HTERT RPE-1 (cell line): ENCODE results near the gene DPY30.
"Not testable (repeated sequence)": the region's sequence is repeated elsewhere in the genome, so short reads cannot be mapped to it uniquely, and the experiment has no call there.

Source experiments
- in situ Hi-C: fragments of 300-500 bp; cut with MboI; formaldehyde crosslinking; loops from 4 replicates; pipeline ENCODE4 v1.14.3; 2020; ENCODE audit warnings: low sequenced_read_pairs

DPY30 gene

DNA sequence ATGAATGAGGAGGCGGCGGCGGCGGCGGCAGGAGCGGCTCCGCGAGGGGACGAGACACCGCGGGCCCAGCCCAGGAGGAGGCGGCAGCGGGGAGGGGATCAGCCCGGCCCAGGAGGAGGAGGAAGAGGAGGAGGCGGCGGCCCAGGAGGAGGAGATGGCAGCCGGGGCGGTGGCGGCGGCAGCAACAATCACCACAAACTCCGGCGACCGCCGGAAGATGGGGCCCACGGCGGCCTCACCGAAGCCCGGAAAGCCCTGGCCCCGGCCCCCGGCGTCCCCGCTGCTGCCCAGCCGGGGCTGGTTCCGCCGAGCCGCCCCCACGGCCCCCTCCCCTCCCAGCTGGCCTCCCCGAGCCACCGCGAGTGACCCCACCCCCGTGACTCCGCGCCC is 29.3 kb downstream of the DPY30 start:
- in situ Hi-C loops, result not testable (repeated sequence)

DNA sequence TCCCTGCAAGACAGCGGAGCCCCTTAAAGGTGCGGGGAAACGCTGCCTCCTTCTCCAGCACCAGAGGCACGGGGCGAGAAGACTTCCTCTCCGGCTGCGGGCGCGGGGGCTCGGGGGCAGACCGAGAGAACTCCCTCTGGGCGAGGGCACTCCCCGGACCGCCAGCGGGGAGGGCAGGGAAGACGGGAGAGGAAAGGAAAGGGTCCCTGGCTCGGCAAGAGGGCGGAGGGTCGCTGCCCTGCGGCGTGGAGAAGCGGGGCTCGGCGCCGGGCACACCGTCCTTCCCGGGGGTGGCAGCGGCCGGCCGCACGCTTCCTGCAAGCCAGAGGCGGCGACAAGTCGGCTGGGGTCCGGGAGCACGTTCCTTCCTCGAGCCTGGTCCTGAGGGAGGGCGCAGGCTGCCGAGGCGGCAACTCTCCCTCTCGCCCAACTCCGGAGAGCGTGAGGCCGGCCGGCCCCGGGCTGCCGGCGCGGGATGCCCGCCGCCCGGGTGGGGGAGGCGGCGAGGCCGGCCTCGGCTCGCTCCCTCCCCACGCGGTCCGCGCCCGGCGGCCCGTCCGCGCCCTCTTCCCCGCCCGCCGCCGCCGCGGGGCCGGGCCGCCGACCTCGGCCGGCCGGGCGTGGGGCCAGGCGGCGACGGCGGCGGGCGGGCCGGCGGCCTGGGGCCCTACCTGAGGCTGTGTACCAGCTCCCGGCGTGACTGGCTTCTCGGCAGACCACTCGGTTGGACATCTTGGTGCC is 29.9 kb downstream of the DPY30 start:
- in situ Hi-C loops, result no loop called here

DNA sequence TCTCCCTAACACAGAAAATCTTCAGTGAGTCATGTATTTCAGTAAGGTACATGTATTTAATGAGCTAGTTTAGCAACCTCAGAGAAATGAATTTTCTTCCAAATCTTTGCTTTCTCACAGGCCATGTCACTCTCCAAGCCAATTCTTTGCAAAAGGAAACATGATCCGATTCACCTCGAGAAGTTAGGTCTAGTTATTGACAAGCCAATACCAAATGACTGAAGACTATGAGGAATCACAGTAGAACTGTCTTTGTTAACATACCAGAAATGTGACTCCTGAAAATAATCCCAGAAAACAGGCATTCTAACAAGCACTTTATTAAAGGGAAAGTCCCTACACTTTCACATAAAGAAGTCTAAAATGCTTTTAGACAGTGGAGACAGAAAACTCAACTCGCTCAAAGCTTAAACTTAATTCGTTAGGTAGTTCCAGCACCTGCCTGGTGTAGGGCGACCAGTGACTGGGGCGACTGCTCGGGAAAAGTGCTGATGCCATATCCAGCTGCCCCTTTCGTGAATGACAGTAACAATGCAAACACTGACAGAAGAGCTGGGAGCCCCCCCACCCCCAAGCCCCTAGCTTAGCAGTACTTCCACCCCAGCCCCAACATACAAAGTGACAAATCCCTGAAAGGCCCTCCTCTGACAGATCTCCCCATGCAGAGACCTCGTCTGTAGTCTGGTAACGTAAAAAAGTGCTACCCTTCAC is 30.6 kb downstream of the DPY30 start:
- in situ Hi-C loops, result no loop called here

GRCh38 chr2:32007121-32007391 is 32.5 kb downstream of the DPY30 start:
- in situ Hi-C loops, result no loop called here

GRCh38 chr2:32005371-32005976 is 34.1 kb downstream of the DPY30 start:
- in situ Hi-C loops, result no loop called here

GRCh38 chr2:32003791-32004190 is 35.8 kb downstream of the DPY30 start:
- in situ Hi-C loops, result no loop called here

GRCh38 chr2:32002406-32002805 is 37.2 kb downstream of the DPY30 start:
- in situ Hi-C loops, result no loop called here

GRCh38 chr2:31999438-31999837 is 40.2 kb downstream of the DPY30 start:
- in situ Hi-C loops, result no loop called here

DNA sequence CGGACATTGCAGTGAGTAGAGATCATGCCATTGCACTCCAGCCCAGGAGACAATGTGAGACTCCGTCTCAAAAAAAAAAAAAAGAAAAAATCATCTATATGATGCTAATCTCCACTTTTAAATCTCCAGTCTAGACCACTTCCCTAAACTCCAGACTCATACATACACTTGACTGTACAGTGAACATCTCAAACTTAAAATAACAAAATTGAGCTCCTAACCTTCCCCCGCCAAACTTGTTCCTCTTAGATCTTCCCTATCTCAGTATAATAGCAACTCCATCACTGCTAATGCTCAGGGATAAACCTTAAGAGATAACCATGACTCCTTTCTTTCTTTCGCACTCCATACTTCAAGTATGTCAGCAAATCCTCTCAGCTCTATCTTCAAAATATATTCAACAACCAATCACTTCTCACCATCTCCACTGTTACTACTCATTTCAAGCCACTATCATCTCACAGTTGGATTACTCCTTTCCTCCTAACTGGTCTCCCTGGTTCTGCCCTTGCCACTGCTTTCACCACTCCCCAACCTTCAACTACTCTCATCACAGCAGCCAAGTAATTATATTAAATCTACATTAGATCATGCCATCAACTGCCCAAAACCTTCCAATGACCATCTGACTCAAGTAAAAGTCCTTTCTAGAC is 40.7 kb downstream of the DPY30 start:
- in situ Hi-C loops, result no loop called here

GRCh38 chr2:31997653-31998052 is 42.0 kb downstream of the DPY30 start:
- in situ Hi-C loops, result no loop called here

- in situ Hi-C loops, result no loop called here
Measured at GRCh38 chr2:31996571-31997150, 42.9 kb downstream of the DPY30 start.

DNA sequence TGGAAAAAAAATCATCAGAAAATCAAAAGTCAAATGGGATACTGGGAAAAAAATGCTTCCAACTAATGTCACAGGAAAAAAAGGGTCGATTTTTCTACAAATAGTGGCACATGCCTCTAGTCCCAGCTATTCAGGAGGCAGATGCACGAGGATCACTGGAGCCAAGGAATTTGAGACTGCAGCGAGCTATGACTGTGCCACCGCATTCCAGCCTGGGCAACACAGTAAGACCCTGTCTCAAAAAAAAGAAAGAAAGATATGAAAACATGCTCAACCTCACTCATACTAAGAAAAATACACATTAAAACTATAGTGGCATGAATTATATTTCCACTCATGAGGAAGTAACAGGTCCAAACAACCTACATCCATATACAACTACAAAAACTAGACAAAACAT is 46.7 kb downstream of the DPY30 start:
- in situ Hi-C loops, result no loop called here

DNA sequence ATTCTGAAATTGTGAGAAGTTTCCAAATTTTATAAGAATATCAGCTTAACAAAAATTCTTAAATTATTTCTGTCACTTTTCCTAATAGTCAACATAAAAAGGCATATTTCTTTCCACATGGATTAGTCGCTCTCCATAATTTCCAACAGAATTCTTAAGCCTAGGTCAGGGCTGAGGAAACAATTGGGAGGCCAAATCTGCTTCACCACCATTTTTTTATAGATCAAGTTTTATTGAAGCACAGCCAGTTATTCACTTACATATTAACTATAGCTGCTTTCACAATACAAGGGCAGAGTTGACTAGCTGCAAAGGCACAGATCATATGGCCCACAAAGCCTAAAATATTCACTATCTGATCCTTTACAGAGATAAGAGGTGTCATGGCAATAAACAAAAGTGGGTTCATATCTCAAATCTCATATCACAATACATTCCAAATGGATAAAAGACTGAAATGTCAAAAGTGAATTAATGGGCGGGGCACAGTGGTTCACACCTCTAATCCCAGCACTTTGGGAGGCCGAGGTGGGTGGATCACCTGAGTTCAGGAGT is 47.5 kb downstream of the DPY30 start:
- in situ Hi-C loops, result no loop called here

DNA sequence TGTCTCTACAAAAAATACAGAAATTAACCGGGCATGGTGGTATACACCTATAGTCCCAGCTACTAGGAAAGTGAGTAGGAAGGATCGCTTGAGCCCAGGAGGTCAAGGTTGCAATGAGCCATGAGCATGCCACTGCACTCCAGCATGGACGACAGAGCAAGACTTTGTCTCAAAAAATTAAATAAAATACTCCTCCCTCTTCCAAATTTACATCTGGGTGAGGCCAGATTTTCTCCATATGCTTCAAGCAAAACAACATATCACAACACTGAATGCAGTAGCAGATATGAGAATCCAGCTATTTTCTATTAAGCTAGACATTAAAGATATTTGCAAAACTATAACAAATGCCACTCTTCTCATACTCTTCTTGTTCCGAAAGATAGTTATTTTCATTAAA is 49.7 kb downstream of the DPY30 start:
- in situ Hi-C loops, result no loop called here

- in situ Hi-C loops, result no loop called here
Measured at GRCh38 chr2:31987454-31988220, 52.0 kb downstream of the DPY30 start.

DNA sequence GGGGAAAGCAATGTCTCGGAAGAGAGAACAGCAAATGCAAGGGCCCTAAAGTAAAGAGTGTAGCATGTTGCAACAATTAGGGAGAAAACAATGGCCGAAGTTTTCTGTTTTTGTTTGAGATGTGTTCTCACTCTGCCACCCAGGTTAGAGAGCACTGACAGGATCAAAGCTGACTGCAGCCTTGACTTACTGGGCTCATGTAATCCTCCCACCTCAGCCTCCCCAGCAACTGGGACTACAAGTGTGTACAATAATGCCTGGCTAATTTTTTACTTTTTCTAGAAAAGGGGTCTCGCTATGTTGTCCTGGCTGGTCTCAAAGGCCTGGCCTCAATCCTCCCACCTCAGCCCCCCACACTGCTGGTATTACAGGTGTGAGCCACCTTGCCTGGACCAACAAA is 52.7 kb downstream of the DPY30 start:
- in situ Hi-C loops, result no loop called here

DNA sequence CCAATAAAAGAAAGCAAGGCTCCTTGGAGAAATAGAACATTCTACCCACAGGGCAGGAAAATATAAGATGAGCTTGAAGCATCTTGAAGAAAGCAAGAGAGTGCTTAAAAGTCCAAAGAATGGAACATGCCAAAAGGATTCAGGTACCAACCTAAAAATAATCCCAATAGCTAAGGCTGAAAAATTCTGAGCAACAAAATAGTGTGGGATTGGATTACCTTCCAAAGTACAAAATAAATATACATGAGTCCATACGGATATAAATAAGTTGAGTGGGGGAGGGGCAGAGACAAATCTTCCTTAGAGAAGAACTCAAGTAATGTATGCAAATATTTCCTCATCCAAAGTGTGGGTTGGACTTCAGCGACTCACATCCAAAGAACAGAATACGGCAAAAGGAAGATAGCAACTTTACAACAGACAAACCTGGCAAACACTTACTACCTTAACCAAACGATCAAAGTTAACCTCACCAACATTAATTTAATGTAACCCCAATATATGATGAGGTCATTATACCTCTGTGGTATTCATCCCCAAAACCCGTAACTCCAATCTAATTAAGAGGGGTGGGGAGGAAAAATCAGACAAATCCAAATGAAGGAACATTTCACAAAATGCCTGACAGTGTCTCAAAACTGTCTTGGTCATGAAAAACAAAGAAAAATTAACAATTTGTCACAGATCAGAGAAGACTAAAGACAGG is 55.7 kb downstream of the DPY30 start:
- in situ Hi-C loops, result no loop called here

- in situ Hi-C loops, result no loop called here
Measured at GRCh38 chr2:31980674-31981356, 58.8 kb downstream of the DPY30 start.

DNA sequence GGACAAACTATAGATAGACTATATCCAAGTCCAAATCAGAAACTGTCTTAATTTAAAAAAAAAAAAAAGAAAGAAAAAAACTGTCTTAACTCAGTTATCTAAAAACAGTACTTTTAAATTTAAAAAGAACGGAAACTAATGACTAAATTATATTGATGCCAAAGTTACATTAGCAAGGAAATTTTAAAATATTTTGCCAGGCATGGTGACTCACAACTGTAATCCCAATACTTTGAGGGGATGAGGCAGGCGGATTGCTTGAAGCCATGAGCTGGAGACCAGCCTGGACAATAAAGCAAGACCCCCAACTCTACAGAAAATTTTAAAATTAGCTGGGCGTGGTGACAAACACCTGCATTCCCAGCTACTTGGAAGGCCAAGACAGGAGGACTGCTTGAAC is 59.6 kb downstream of the DPY30 start:
- in situ Hi-C loops, result no loop called here
